Testis (tissue), 3 donors: ENCODE results near the gene TOX2. TPM values are rescaled to one million over a fixed set of nuclear protein-coding genes. Genes with fewer than 3 reads are reported as not detected.

Experiments
- DNase-seq: peaks from one replicate; pipeline ENCODE4 v3.0.0-alpha.2; 2019
- H3K27ac ChIP-seq, 2 donors: fragments of 200-600 bp; sonication (generic); one replicate each; pipeline ENCODE4 v1.5.1; 2019
- H3K27me3 ChIP-seq: fragments of 200-600 bp; sonication (generic); one replicate; pipeline ENCODE4 v1.5.1; 2019
- H3K36me3 ChIP-seq: fragments of 200-600 bp; sonication (generic); one replicate; pipeline ENCODE4 v1.5.1; 2017; ENCODE audit warnings: low read depth; ENCODE audit errors: missing control alignments
- H3K4me1 ChIP-seq: fragments of 200-600 bp; sonication (generic); one replicate; pipeline ENCODE4 v1.5.1; 2019
- H3K4me3 ChIP-seq, 2 donors: fragments of 200-600 bp; sonication (generic); one replicate each; pipeline ENCODE4 v1.5.1; 2017 to 2019
- H3K9me3 ChIP-seq: fragments of 200-600 bp; sonication (generic); one replicate; pipeline ENCODE4 v1.5.1; 2017
- CTCF ChIP-seq, 3 experiments: fragments of 450-650 bp in 2 of 3; fragments of 200-600 bp in 1 of 3; sonication (generic) in 1 of 3; IDR thresholded peaks; one replicate each; pipeline ENCODE4 v1.5.1; 2016 to 2019; ENCODE audit warnings: antibody characterized with exemption in 3 of 3, mild to moderate bottlenecking in 2 of 3, moderate library complexity in 1 of 3
- POLR2A ChIP-seq: fragments of 450-650 bp; IDR thresholded peaks from one replicate; pipeline ENCODE4 v1.6.1; 2017; ENCODE audit warnings: antibody characterized with exemption, mild to moderate bottlenecking, moderate library complexity
- WGBS, 2 donors: methylation state at CpG; one replicate each; pipeline ENCODE4 v1.1.5; 2018; 5-methylcytosine and 5-hydroxymethylcytosine counted together
- intact Hi-C: fragments of 100-400 bp; cut with DNase I; formaldehyde crosslinking; loops from one replicate; pipeline ENCODE4 v1.15.1; 2023; ENCODE audit warnings: low total_unique reads
- polyA plus RNA-seq: library from polyadenylated mRNA; stranded (reverse); fragments of 350-450 nt; fragmentation: Illumina TruSeq; extraction: RNeasy Lipid Tissue Mini Kit (QIAGEN cat#74804); gene quantifications from one replicate; pipeline ENCODE4 v1.2.3, GENCODE V29; 2014; ENCODE audit warnings: low read depth, low replicate concordance; ENCODE audit not compliant: insufficient read depth
- total RNA-seq, 2 donors: library from RNA; depleted of rRNA; stranded (reverse); fragments of >200 nt; gene quantifications; one replicate each; pipeline ENCODE4 v1.2.3, GENCODE V29; 2016

Gene TOX2
- total and polyA plus RNA-seq, 3 donors from 2014 or later: 43.8 to 67.0 (median 48.1) TPM

GRCh38 chr20:44054849-44055248 is 140.2 kb downstream of the TOX2 start:
- no peak for TF ChIP-seq POLR2A
- TF ChIP-seq CTCF (IDR thresholded peaks at IDR 0.05): no peak
- H3K27me3 ChIP-seq: no peaks in the 10 kb centered on the region
- H3K36me3 ChIP-seq: no peaks in the 10 kb centered on the region
- 86 to 97% methylated on average over 3 of the region's 3 CpGs for WGBS, 2 donors
- no peaks in the 10 kb centered on the region for H3K9me3 ChIP-seq
- no peak for DNase-seq
- H3K27ac ChIP-seq: no peak overlapping the region
- H3K4me1 ChIP-seq: no peaks in the 10 kb centered on the region
- no peak overlapping the region for H3K4me3 ChIP-seq
- intact Hi-C loops: no loop called here

GRCh38 chr20:44056010-44056698 is 141.5 kb downstream of the TOX2 start:
- no peaks in the 10 kb centered on the region for H3K4me1 ChIP-seq
- intact Hi-C loops: no loop called here
- 72 to 73% methylated on average over 13 of the region's 13 CpGs for WGBS, 2 donors
- no peak for TF ChIP-seq POLR2A
- no peak for TF ChIP-seq CTCF (IDR thresholded peaks at IDR 0.05)
- H3K36me3 ChIP-seq: no peaks in the 10 kb centered on the region
- no peak for DNase-seq
- no peak overlapping the region for H3K4me3 ChIP-seq
- H3K27me3 ChIP-seq: no peaks in the 10 kb centered on the region
- H3K27ac ChIP-seq: no peak overlapping the region
- H3K9me3 ChIP-seq: no peaks in the 10 kb centered on the region

- no peaks in the 10 kb centered on the region for H3K9me3 ChIP-seq
- H3K27ac ChIP-seq: no peak overlapping the region
- no peaks in the 10 kb centered on the region for H3K4me1 ChIP-seq
- WGBS, 2 donors: 84 to 98% methylated on average over 5 of the region's 5 CpGs
- DNase-seq: no peak
- intact Hi-C loops: no loop called here
- no peaks in the 10 kb centered on the region for H3K27me3 ChIP-seq
- no peaks in the 10 kb centered on the region for H3K36me3 ChIP-seq
- H3K4me3 ChIP-seq: no peak overlapping the region
- TF ChIP-seq POLR2A (no peak), CTCF (IDR thresholded peaks at IDR 0.05) (no peak)
Observed at GRCh38 chr20:44057698-44058675, 143.3 kb downstream of the TOX2 start.

GRCh38 chr20:44064501-44065400 is 150.1 kb downstream of the TOX2 start:
- H3K27ac ChIP-seq: no peak overlapping the region
- TF ChIP-seq POLR2A: no peak
- no peak for TF ChIP-seq CTCF (IDR thresholded peaks at IDR 0.05)
- DNase-seq: no peak
- WGBS, 2 donors: 95 to 97% methylated on average over 16 to 17 of the region's 17 CpGs
- H3K27me3 ChIP-seq: no peaks in the 10 kb centered on the region
- no peaks in the 10 kb centered on the region for H3K9me3 ChIP-seq
- intact Hi-C loops: no loop called here
- no peaks in the 10 kb centered on the region for H3K36me3 ChIP-seq
- no peaks in the 10 kb centered on the region for H3K4me1 ChIP-seq
- no peak overlapping the region for H3K4me3 ChIP-seq
